HL-60 (cell line): ENCODE measurements around the gene BCL3.

Source experiments
- CTCF ChIP-seq: IDR thresholded peaks from one replicate; pipeline ENCODE4 v1.5.1; 2011; ENCODE audit warnings: low read length, control low read depth, inconsistent platforms; ENCODE audit not compliant: insufficient read depth
- GABPA ChIP-seq: IDR thresholded peaks from 2 replicates; pipeline ENCODE4 v1.6.1; 2012; ENCODE audit warnings: low read depth
- POLR2AphosphoS5 ChIP-seq: IDR thresholded peaks from 2 replicates; pipeline ENCODE4 v1.6.1; 2012; ENCODE audit warnings: low read depth

- TF ChIP-seq CTCF (no peak), POLR2AphosphoS5 (no peak), GABPA (no peak)
Measured at GRCh38 chr19:44742330-44743061, 6.0 kb upstream of the BCL3 start.
